NCI-H510A (cell line): ENCODE results near the gene PAK3.

Source experiments
- DNase-seq: peaks from one replicate; lab custom pipeline; 2025; lab: John Stamatoyannopoulos, UW

Gene PAK3

DNA sequence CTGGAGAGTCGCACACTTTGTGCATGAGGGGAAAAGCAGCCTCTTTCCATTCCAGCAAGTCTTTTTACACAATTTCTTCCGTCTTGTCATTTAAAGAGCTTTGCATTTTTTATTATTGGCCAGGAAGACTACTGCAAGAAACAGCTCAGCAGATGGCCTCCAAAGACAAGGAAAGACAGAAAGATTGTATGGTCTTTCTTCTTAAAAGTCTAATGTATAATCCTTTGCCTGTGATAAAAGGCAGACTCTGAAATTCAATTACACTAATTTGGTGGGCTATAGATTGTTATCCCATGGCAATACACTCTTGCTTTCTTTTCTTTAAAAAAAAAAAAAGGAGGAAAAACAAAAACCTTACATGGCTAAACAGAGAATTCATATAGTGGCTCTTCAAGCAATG is 168.4 kb downstream of the PAK3 start:
- DNase-seq = no peak

DNA sequence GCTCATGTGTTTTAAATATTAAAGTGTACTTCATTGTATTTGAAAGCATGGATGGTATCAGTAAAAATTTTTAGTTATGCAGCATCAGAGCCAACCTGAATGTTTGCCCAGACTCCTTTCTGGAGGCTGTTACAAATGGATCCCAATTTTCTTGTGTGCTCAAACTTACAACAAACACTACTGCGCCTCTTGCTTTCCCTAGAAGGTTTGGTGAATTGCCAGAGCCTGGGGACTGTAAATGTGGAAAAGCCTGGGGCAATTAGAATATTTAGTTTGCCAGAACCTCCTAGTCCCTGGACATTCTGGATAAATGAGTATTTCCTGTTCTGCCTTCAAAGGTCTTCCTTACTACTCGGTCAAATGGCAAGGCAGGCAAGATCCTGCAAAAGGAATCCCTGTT is 169.5 kb downstream of the PAK3 start:
- DNase-seq = no peak

DNA sequence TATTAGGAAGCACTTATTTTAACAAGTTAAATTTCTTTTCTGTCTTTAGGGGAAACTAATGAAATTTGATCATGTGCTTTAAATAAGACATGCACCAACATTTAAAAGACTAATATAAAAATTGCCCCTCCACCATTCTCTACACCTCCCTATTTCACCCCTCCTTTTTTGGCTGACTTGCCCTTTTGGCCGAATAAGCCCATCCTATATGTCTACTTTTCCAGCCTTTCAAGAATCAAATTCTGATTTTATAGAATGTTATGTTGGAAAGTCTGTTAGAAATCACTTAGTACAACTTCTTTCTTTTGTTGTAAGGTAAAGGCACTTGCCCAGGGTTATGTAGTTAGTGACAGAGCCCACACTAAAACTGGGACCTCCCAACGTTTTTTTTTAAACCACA is 172.5 kb downstream of the PAK3 start:
- DNase-seq = no peak

- DNase-seq = no peak
These were observed 174.3 kb downstream of the PAK3 start, which contains the start of gene CAPN6 for GRCh38 chrX:111270339-111270738. CAPN6 (minus strand) TSS chrX:111270483; CDS start chrX:111263936, 6,547 bp downstream.
